H1 (cell line): ENCODE data around the gene TGM4. TPM values are rescaled to one million over a fixed set of nuclear protein-coding genes. Genes with fewer than 3 reads are reported as not detected.

Source experiments
- CTCF ChIA-PET: fragments of 300-600 bp; sonication (Branson Sonifier 250); formaldehyde crosslinking; loops from one replicate; lab custom pipeline; 2021; ENCODE audit not compliant: partially characterized antibody; lab: Charles Lee
- POLR2A ChIA-PET: fragments of 300-600 bp; sonication (Branson Sonifier 250); formaldehyde crosslinking; loops from one replicate; lab custom pipeline; 2021; ENCODE audit warnings: inconsistent platforms; ENCODE audit not compliant: partially characterized antibody; lab: Charles Lee
- DNase-seq, 2 experiments: peaks; one replicate each; pipeline versions ENCODE4 v3.0.0 to v3.0.0-alpha.2; 2010 to 2022; ENCODE audit warnings: low spot score in 2 of 2, low read depth in 1 of 2, mixed read lengths in 1 of 2
- FAIRE-seq: peaks from 2 replicates; lab custom pipeline; 2011; peaks lifted over from hg19 to GRCh38; lab: Jason Lieb, UNC
- H2AFZ ChIP-seq: 2 replicates; pipeline ENCODE4 v1.8.1; 2012; ENCODE audit warnings: low read length, inconsistent platforms
- H2AK5ac ChIP-seq: 2 replicates; pipeline ENCODE4 v1.6.1; 2013; ENCODE audit warnings: low read depth, low read length
- H2BK120ac ChIP-seq: replicated peaks from 2 replicates; pipeline ENCODE3; 2013; ENCODE audit warnings: low read depth, low read length, inconsistent platforms
- H2BK12ac ChIP-seq: 2 replicates; pipeline ENCODE4 v1.6.1; 2013; ENCODE audit warnings: low read depth, low read length
- H2BK15ac ChIP-seq: 2 replicates; pipeline ENCODE4 v1.6.1; 2013; ENCODE audit warnings: low read length
- H2BK20ac ChIP-seq: 2 replicates; pipeline ENCODE4 v1.6.1; 2013; ENCODE audit warnings: low read length
- H2BK5ac ChIP-seq: 2 replicates; pipeline ENCODE4 v1.6.1; 2013; ENCODE audit warnings: low read depth, low read length
- H3K14ac ChIP-seq: 2 replicates; pipeline ENCODE4 v1.6.1; 2013; ENCODE audit warnings: inconsistent platforms; ENCODE audit not compliant: insufficient read length
- H3K18ac ChIP-seq: 2 replicates; pipeline ENCODE4 v1.6.1; 2013; ENCODE audit warnings: low read length; ENCODE audit errors: extremely low read depth
- H3K23ac ChIP-seq: 2 replicates; pipeline ENCODE4 v1.6.1; 2013; ENCODE audit warnings: inconsistent platforms; ENCODE audit not compliant: insufficient read length
- H3K23me2 ChIP-seq: 2 replicates; pipeline ENCODE4 v1.6.1; 2013; ENCODE audit warnings: low read depth, low read length
- H3K27ac ChIP-seq: 2 replicates; pipeline ENCODE4 v1.6.1; 2011; ENCODE audit warnings: low read depth, low read length, inconsistent platforms
- H3K27me3 ChIP-seq, 4 experiments: replicated peaks in 1 of 4; 1 replicate in 1 of 4; 2 replicates in 3 of 4; pipeline versions ENCODE4 v1.6.1 to v1.8.1; 2011 to 2013; ENCODE audit warnings: low read length in 3 of 4, mild to moderate bottlenecking in 3 of 4, inconsistent platforms in 2 of 4, mixed read lengths in 2 of 4, moderate library complexity in 1 of 4; ENCODE audit not compliant: control insufficient read depth in 3 of 4, insufficient read depth in 3 of 4; ENCODE audit errors: extremely low read depth in 1 of 4
- H3K36me3 ChIP-seq, 4 experiments: 2 replicates each; pipeline versions ENCODE4 v1.6.1 to v1.8.1; 2011 to 2013; ENCODE audit warnings: mild to moderate bottlenecking in 4 of 4, low read length in 3 of 4, moderate library complexity in 2 of 4, control low read depth in 1 of 4, inconsistent platforms in 1 of 4; ENCODE audit not compliant: insufficient read depth in 4 of 4, control insufficient read depth in 2 of 4
- H3K4ac ChIP-seq: replicated peaks from 2 replicates; pipeline ENCODE3; 2013; ENCODE audit warnings: low read length, low read depth, mixed read lengths, inconsistent platforms; ENCODE audit not compliant: insufficient read length
- H3K4me1 ChIP-seq, 4 experiments: replicated peaks in 1 of 4; 1 replicate in 1 of 4; 2 replicates in 3 of 4; pipeline versions ENCODE4 v1.6.1 to v1.8.1; 2011 to 2013; ENCODE audit warnings: low read length in 3 of 4, inconsistent platforms in 2 of 4, mixed read lengths in 1 of 4; ENCODE audit not compliant: insufficient read depth in 4 of 4, control insufficient read depth in 3 of 4
- H3K4me2 ChIP-seq, 2 experiments: 2 replicates each; pipeline versions ENCODE4 v1.6.1 to v1.8.1; 2011 to 2013; ENCODE audit warnings: low read depth in 2 of 2, low read length in 2 of 2, control low read depth in 1 of 2, inconsistent platforms in 1 of 2, mild to moderate bottlenecking in 1 of 2; ENCODE audit not compliant: insufficient read depth in 1 of 2
- H3K4me3 ChIP-seq, 4 experiments: fragments of 200-600, 300-600 bp in 1 of 4; sonication (generic), shearing (Covaris generic), sonication (Bioruptor Twin) in 1 of 4; 2 replicates each; pipeline versions ENCODE4 v1.5.1 to v1.8.1; 2011 to 2016; ENCODE audit warnings: low read length in 4 of 4, low read depth in 3 of 4, control low read depth in 2 of 4, inconsistent platforms in 2 of 4, mild to moderate bottlenecking in 2 of 4, mixed read lengths in 1 of 4, moderate library complexity in 1 of 4; ENCODE audit not compliant: insufficient read depth in 2 of 4; ENCODE audit errors: extremely low read depth in 1 of 4
- H3K56ac ChIP-seq: replicated peaks from 2 replicates; pipeline ENCODE3; 2013; ENCODE audit warnings: low read depth, mild to moderate bottlenecking, mixed read lengths, low read length, inconsistent platforms; ENCODE audit not compliant: insufficient read length
- H3K79me1 ChIP-seq: 2 replicates; pipeline ENCODE4 v1.6.1; 2013; ENCODE audit warnings: low read depth, low read length, control low read depth
- H3K79me2 ChIP-seq, 2 experiments: 2 replicates each; pipeline versions ENCODE4 v1.6.1 to v1.8.1; 2012 to 2013; ENCODE audit warnings: low read length in 2 of 2, mild to moderate bottlenecking in 2 of 2, inconsistent platforms in 1 of 2; ENCODE audit not compliant: insufficient read depth in 2 of 2, control insufficient read depth in 1 of 2
- H3K9ac ChIP-seq, 4 experiments: replicated peaks in 1 of 4; 1 replicate in 1 of 4; 2 replicates in 3 of 4; pipeline versions ENCODE4 v1.6.1 to v1.8.1; 2011 to 2013; ENCODE audit warnings: low read depth in 3 of 4, low read length in 3 of 4, control low read depth in 2 of 4, mild to moderate bottlenecking in 2 of 4, moderate library complexity in 2 of 4, inconsistent platforms in 1 of 4; ENCODE audit errors: extremely low read depth in 1 of 4
- H3K9me3 ChIP-seq, 2 experiments: 2 replicates each; pipeline versions ENCODE4 v1.6.1 to v1.8.1; 2012 to 2013; ENCODE audit warnings: mild to moderate bottlenecking in 2 of 2, moderate library complexity in 2 of 2, control low read depth in 1 of 2, inconsistent platforms in 1 of 2, low read depth in 1 of 2, low read length in 1 of 2, mixed read lengths in 1 of 2; ENCODE audit not compliant: insufficient read depth in 2 of 2
- H4K20me1 ChIP-seq, 2 experiments: replicated peaks in 1 of 2; 2 replicates each; pipeline versions ENCODE3 to v1.8.1; 2011 to 2013; ENCODE audit warnings: inconsistent platforms in 2 of 2, low read length in 2 of 2, mild to moderate bottlenecking in 1 of 2; ENCODE audit not compliant: insufficient read depth in 2 of 2, control insufficient read depth in 1 of 2
- H4K5ac ChIP-seq: 2 replicates; pipeline ENCODE4 v1.6.1; 2013; ENCODE audit warnings: low read length, low read depth, mixed read lengths, inconsistent platforms; ENCODE audit not compliant: insufficient read length
- H4K8ac ChIP-seq: 2 replicates; pipeline ENCODE4 v1.8.0; 2013; ENCODE audit warnings: mild to moderate bottlenecking, moderate library complexity, low read length, inconsistent platforms; ENCODE audit not compliant: insufficient read depth; ENCODE audit errors: extremely low read depth
- H4K91ac ChIP-seq: replicated peaks from 2 replicates; pipeline ENCODE3; 2013; ENCODE audit warnings: low read length, mixed read lengths, inconsistent platforms; ENCODE audit not compliant: insufficient read length
- CBX5 ChIP-seq: fragments of 300-800, 300-1000 bp; sonication (generic); IDR thresholded peaks from 2 replicates; pipeline ENCODE4 v1.7.1; 2016; ENCODE audit warnings: antibody characterized with exemption, low read length, low read depth
- CEBPB ChIP-seq: IDR thresholded peaks from 2 replicates; pipeline ENCODE4 v1.6.1; 2012; ENCODE audit warnings: low read depth, low read length
- CREB1 ChIP-seq: IDR thresholded peaks from 2 replicates; pipeline ENCODE4 v1.6.1; 2012; ENCODE audit warnings: inconsistent platforms
- FOSL1 ChIP-seq: IDR thresholded peaks from 2 replicates; pipeline ENCODE4 v1.6.1; 2011; ENCODE audit warnings: mild to moderate bottlenecking, low read depth, low read length, moderate library complexity; ENCODE audit not compliant: insufficient read depth
- KDM1A ChIP-seq: fragments of 200-600, 300-600 bp; sonication (generic); IDR thresholded peaks from 2 replicates; pipeline ENCODE4 v1.7.1; 2016; ENCODE audit warnings: mild to moderate bottlenecking, low read length, borderline replicate concordance
- KDM4A ChIP-seq: IDR thresholded peaks from one replicate; pipeline ENCODE4 v1.7.1; 2012; ENCODE audit warnings: low read depth, mild to moderate bottlenecking, moderate library complexity, low read length, inconsistent platforms; ENCODE audit not compliant: severe bottlenecking
- NANOG ChIP-seq: IDR thresholded peaks from 2 replicates; pipeline ENCODE4 v1.6.1; 2011; ENCODE audit warnings: low read length, low read depth, mild to moderate bottlenecking, inconsistent platforms; ENCODE audit not compliant: insufficient read depth, poor library complexity, severe bottlenecking
- POLR2A ChIP-seq, 2 experiments: IDR thresholded peaks; 1 replicate in 1 of 2; 2 replicates in 1 of 2; pipeline ENCODE4 v1.6.1; 2011; ENCODE audit warnings: low read depth in 2 of 2, low read length in 2 of 2, mild to moderate bottlenecking in 2 of 2; ENCODE audit errors: control extremely low read depth in 1 of 2
- RAD21 ChIP-seq, 2 experiments: IDR thresholded peaks in 1 of 2; conservative IDR thresholded peaks in 1 of 2; 2 replicates each; pipeline ENCODE4 v1.6.1; 2011; ENCODE audit warnings: low read depth in 2 of 2, low read length in 2 of 2, improper control_type of control experiment in 1 of 2, inconsistent platforms in 1 of 2, mild to moderate bottlenecking in 1 of 2, moderate library complexity in 1 of 2
- SAP30 ChIP-seq: fragments of 300-600 bp; sonication (generic); IDR thresholded peaks from 2 replicates; pipeline ENCODE4 v1.7.1; 2012; ENCODE audit warnings: low read length, moderate library complexity, mild to moderate bottlenecking, inconsistent platforms; ENCODE audit not compliant: insufficient read depth, insufficient replicate concordance
- SIRT6 ChIP-seq: IDR thresholded peaks from one replicate; pipeline ENCODE4 v1.7.1; 2012; ENCODE audit warnings: low read length, inconsistent platforms
- SP4 ChIP-seq: IDR thresholded peaks from 2 replicates; pipeline ENCODE4 v1.6.1; 2012; ENCODE audit warnings: low read length, inconsistent platforms
- SRF ChIP-seq: IDR thresholded peaks from 2 replicates; pipeline ENCODE4 v1.6.1; 2011; ENCODE audit warnings: mild to moderate bottlenecking, low read depth, low read length, moderate library complexity
- TAF7 ChIP-seq: optimal IDR thresholded peaks from 2 replicates; pipeline ENCODE3; 2011; ENCODE audit warnings: low read depth, mild to moderate bottlenecking, inconsistent platforms, low read length, moderate library complexity, borderline replicate concordance
- WGBS, 2 experiments: shearing (Covaris generic) in 1 of 2; methylation state at CpG; one replicate each; pipeline versions ENCODE4 v1.1.6 to v1.1.7; 2013 to 2015; ENCODE audit warnings: low lambda C conversion rate in 2 of 2, mixed read lengths in 2 of 2, inconsistent platforms in 1 of 2, low coverage in 1 of 2, missing lambda C conversion rate in 1 of 2; ENCODE audit not compliant: insufficient replicate concordance in 2 of 2, insufficient coverage in 1 of 2, insufficient read length in 1 of 2; ENCODE audit errors: extremely low coverage in 1 of 2, missing lambda C conversion rate in 1 of 2; 5-methylcytosine and 5-hydroxymethylcytosine counted together
- polyA plus RNA-seq, 7 experiments: library from polyadenylated mRNA; depleted of rRNA in 3 of 7; stranded (reverse) in 5 of 7; unstranded in 2 of 7; fragments of >200 nt in 5 of 7; fragments of 200-250 nt in 2 of 7; gene quantifications; 1 replicate in 5 of 7; 2 replicates in 1 of 7; 4 replicates in 1 of 7; pipeline versions ENCODE4 v1.2.1 to v1.2.3, GENCODE V29; 2011 to 2013; ENCODE audit warnings: missing spikeins in 2 of 7, mixed read lengths in 2 of 7
- total RNA-seq: library from RNA; stranded (reverse); fragmentation: NEBNext Ultra II Directional; extraction: Animal tissue kit (Norgen Biotek cat#: 25700); gene quantifications from 2 replicates; pipeline ENCODE4 v1.2.1, GENCODE V29; 2021

Gene TGM4
- total and polyA plus RNA-seq, 2 of the 8 experiments (the other 6 are each of a cell fraction or from before 2014, with no cell fraction given), result 0.02 TPM; not detected in 1

- Histone ChIP-seq H3K9me3 (no peaks in the 10 kb centered on the region), H3K27me3 (no peaks in the 10 kb centered on the region), H3K27ac (no peak overlapping the region), H3K36me3 (no peaks in the 10 kb centered on the region), H3K79me2 (no peaks in the 10 kb centered on the region), H2AK5ac (no peak overlapping the region), H2AFZ (no peak overlapping the region), H4K5ac (no peak overlapping the region), H4K20me1 (no peaks in the 10 kb centered on the region), H2BK120ac (no peak overlapping the region), H2BK15ac (no peak overlapping the region), H2BK20ac (no peak overlapping the region), H3K4ac (no peak overlapping the region), H3K79me1 (no peaks in the 10 kb centered on the region), H3K4me3 (no peak overlapping the region), H3K56ac (no peak overlapping the region), H2BK12ac (peak overlapping the region; percentile 27; the same call in 1 of the 2 replicates), H3K4me2 (no peak overlapping the region), H3K18ac (no peak overlapping the region), H4K8ac (no peak overlapping the region), H3K4me1 (peaks cover 0 to 5% (median 3%) of the 10 kb centered on the region in 4 experiments; a peak in 3 of 7 replicates), H3K23me2 (no peaks in the 10 kb centered on the region; the same call in 1 of the 2 replicates), H2BK5ac (no peak overlapping the region), H3K9ac (no peak overlapping the region), H3K14ac (no peak overlapping the region), H4K91ac (no peak overlapping the region), H3K23ac (no peak overlapping the region)
- DNase-seq (no peak), FAIRE-seq (no peak)
- 76% methylated on average over 3 of the region's 3 CpGs; no CpG with 5 or more reads in 1 of the 2 experiments for WGBS, 2 experiments
- ChIA-PET POLR2A (no interaction called here), CTCF (interaction anchor here (0.8 to 4.0 kb wide), 3 partner anchors 16 to 23 kb away, joined by 3 to 31 read pairs (median 4); no protein-coding TSS in a partner anchor)
- no peak for TF ChIP-seq RAD21 (IDR thresholded peaks at IDR 0.05 in 1 of 2, conservative IDR thresholded peaks at IDR 0.05 in 1 of 2; ENCODE audit: low read depth in 2 of 2, low read length in 2 of 2)
- no peak for TF ChIP-seq CREB1
- TF ChIP-seq SIRT6, result no peak
- TF ChIP-seq CBX5, result no peak
- TF ChIP-seq SAP30, result no peak
- no peak for TF ChIP-seq POLR2A (IDR thresholded peaks at IDR 0.05; ENCODE audit: control extremely low read depth in 1 of 2, low read depth in 2 of 2, low read length in 2 of 2)
- TF ChIP-seq FOSL1, result no peak
- TF ChIP-seq KDM4A, result no peak
- no peak for TF ChIP-seq SRF
- TF ChIP-seq CEBPB, result no peak
- no peak for TF ChIP-seq TAF7
- no peak for TF ChIP-seq KDM1A
- TF ChIP-seq NANOG, result no peak
- TF ChIP-seq SP4, result no peak
Measured at GRCh38 chr3:44890258-44890657, 15.8 kb downstream of the TGM4 start.
